ENCODE results near the gene MAD2L1. TPM values are rescaled to one million over a fixed set of nuclear protein-coding genes. Genes with fewer than 3 reads are reported as not detected.

The MAD2L1 gene
- total RNA-seq, 3 donors from 2014 or later, result 2.6 to 4.4 (median 3.2) TPM

DNA sequence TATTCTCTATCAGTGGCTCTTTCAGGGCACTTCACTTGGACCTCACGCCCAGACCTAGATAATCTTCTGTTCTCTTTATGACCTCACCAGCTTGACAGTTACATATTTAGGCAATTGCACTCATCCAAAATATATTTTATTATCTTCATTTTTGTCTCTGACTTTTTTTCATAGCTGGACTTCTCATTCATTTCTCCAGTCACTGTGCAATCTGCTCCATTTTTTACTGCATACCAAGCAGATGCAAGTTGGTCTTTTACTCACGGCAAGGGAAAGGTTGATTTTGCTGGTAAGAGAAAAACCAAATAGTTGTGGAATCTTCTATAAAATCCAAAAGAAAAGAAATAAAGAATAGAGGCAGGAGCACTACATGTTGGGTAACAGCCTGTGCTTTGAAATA is 31.7 kb downstream of the MAD2L1 start:
- Histone ChIP-seq H3K27me3 (no peaks in the 10 kb centered on the region), H3K4me1 (no peaks in the 10 kb centered on the region), H3K27ac (no peak overlapping the region), H3K4me3 (no peak overlapping the region), H3K36me3 (no peaks in the 10 kb centered on the region), H3K9me3 (no peaks in the 10 kb centered on the region)
- intact Hi-C loops (cut with DNase I; ENCODE audit: low total_unique reads), result no loop called here
- DNase-seq (ENCODE audit: low spot score in 2 of 2), result no peak
- TF ChIP-seq, protein P1, sequence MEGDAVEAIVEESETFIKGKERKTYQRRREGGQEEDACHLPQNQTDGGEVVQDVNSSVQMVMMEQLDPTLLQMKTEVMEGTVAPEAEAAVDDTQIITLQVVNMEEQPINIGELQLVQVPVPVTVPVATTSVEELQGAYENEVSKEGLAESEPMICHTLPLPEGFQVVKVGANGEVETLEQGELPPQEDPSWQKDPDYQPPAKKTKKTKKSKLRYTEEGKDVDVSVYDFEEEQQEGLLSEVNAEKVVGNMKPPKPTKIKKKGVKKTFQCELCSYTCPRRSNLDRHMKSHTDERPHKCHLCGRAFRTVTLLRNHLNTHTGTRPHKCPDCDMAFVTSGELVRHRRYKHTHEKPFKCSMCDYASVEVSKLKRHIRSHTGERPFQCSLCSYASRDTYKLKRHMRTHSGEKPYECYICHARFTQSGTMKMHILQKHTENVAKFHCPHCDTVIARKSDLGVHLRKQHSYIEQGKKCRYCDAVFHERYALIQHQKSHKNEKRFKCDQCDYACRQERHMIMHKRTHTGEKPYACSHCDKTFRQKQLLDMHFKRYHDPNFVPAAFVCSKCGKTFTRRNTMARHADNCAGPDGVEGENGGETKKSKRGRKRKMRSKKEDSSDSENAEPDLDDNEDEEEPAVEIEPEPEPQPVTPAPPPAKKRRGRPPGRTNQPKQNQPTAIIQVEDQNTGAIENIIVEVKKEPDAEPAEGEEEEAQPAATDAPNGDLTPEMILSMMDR (IDR thresholded peaks at IDR 0.05), result no peak
- TF ChIP-seq POLR2A (IDR thresholded peaks at IDR 0.05), result no peak
- TF ChIP-seq POLR2AphosphoS5 (IDR thresholded peaks at IDR 0.05), result no peak

DNA sequence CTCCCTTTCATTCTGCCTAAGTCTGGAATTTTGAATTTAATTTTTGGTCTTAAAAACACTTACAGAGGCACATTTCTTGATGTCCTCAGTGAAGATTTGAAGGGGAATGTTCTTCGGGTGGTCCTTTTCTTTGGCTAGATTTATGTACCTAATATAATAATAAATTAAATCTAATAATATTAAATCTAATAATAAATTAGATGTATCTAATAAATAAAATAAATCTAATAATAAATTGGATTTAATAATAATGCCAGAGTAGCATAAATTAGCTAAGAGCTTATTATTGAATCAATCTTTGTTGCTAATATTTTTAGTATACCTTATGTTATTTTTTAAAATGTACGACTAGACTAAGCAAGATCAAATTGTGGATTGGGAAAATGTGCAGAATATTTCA is 39.8 kb downstream of the MAD2L1 start:
- intact Hi-C loops (cut with DNase I; ENCODE audit: low total_unique reads), result no loop called here
- DNase-seq (ENCODE audit: low spot score in 2 of 2), result no peak
- no peaks in the 10 kb centered on the region for H3K36me3 ChIP-seq
- H3K4me1 ChIP-seq, result no peaks in the 10 kb centered on the region
- H3K9me3 ChIP-seq, result no peaks in the 10 kb centered on the region
- no peak overlapping the region for H3K4me3 ChIP-seq
- TF ChIP-seq, protein P1 (IDR thresholded peaks at IDR 0.05), result no peak
- no peak for TF ChIP-seq POLR2A (IDR thresholded peaks at IDR 0.05)
- no peak for TF ChIP-seq POLR2AphosphoS5 (IDR thresholded peaks at IDR 0.05)
- H3K27me3 ChIP-seq, result no peaks in the 10 kb centered on the region
- no peak overlapping the region for H3K27ac ChIP-seq

DNA sequence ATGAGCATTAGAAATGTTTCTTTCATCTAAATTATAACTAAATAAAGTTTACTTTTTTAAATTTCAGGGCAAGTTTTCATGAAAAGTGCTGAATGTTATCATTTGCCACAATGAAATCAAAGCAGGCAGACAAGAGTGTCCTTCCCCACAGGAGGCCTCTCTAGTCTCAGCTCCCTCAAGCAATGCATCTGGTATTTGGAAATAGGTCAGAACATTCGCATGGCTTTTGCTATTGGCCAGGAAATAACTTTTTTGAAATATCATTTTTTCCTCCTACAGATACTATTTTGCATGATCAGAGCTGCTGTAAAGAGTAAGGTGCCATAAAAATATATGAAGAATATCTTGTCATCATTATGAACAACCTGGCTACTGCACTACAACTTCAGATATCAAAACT is 41.1 kb downstream of the MAD2L1 start:
- no peaks in the 10 kb centered on the region for H3K36me3 ChIP-seq
- H3K4me3 ChIP-seq, result no peak overlapping the region
- intact Hi-C loops (cut with DNase I; ENCODE audit: low total_unique reads), result no loop called here
- no peaks in the 10 kb centered on the region for H3K4me1 ChIP-seq
- no peaks in the 10 kb centered on the region for H3K9me3 ChIP-seq
- no peak for DNase-seq (ENCODE audit: low spot score in 2 of 2)
- TF ChIP-seq, protein P1 (IDR thresholded peaks at IDR 0.05), result no peak
- TF ChIP-seq POLR2A (IDR thresholded peaks at IDR 0.05) (no peak), POLR2AphosphoS5 (IDR thresholded peaks at IDR 0.05) (no peak)
- H3K27me3 ChIP-seq, result no peaks in the 10 kb centered on the region
- H3K27ac ChIP-seq, result no peak overlapping the region

DNA sequence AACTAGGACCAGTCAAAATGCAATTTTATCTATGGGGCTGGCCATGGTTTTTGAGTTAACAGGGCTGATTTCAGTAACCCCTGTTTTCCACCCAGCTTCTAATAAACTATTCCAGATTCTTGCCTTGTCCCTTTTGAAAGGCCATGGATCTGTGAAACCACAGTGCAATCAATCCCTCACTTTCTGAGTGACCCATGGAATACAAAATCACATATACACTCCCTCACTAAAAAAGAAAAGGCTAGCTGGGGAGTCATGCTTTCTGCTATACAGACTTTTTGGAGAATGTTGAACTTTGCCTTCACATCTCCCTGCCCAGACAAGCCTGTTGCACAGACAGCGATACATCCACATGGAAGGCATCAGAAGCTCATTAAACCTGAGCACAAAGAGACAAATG is 47.9 kb downstream of the MAD2L1 start:
- H3K27ac ChIP-seq, result no peak overlapping the region
- no peaks in the 10 kb centered on the region for H3K27me3 ChIP-seq
- no peak for TF ChIP-seq POLR2A (IDR thresholded peaks at IDR 0.05)
- no peak for TF ChIP-seq POLR2AphosphoS5 (IDR thresholded peaks at IDR 0.05)
- TF ChIP-seq, protein P1 (IDR thresholded peaks at IDR 0.05), result no peak
- no peak overlapping the region for H3K4me3 ChIP-seq
- H3K9me3 ChIP-seq, result no peaks in the 10 kb centered on the region
- intact Hi-C loops (cut with DNase I; ENCODE audit: low total_unique reads), result no loop called here
- no peaks in the 10 kb centered on the region for H3K36me3 ChIP-seq
- DNase-seq (ENCODE audit: low spot score in 2 of 2), result no peak
- H3K4me1 ChIP-seq, result no peaks in the 10 kb centered on the region

DNA sequence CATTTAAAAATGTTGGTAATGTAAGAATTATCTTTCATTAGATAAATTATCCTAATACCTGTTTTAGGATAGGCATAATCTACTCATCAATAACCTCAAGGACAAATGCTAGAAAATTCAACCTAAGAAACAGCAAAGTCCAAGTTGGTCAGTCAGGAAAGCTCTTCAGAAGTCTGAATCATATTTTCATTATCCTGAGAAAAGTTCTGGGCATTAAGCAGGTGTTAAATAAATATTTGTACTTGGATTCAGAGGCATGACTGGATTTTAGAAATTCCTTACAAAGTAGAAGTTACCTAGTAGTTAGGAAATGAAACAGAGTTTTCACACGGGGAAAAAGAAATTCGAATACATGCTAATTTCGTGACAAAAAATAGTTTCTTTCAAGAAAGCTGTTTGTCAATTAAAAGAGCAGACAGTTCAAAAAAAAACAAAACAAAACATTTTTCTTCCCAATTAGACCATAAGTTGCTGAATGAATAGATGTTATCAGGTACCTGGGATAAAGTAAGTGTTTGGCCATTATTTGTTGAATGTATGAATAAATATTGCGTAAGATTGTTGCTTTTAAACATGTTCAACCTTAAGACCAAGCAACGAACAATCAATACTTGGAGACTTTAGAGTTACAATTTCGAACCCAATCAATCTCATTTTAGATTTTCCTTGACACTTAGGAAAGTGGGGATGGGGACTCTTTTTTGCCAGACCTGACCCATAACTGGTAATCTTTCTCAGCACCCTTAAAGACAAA is 48.5 kb downstream of the MAD2L1 start:
- H3K27ac ChIP-seq, result no peak overlapping the region
- H3K9me3 ChIP-seq, result no peaks in the 10 kb centered on the region
- no peak for DNase-seq (ENCODE audit: low spot score in 2 of 2)
- no peaks in the 10 kb centered on the region for H3K4me1 ChIP-seq
- H3K4me3 ChIP-seq, result no peak overlapping the region
- intact Hi-C loops (cut with DNase I; ENCODE audit: low total_unique reads), result no loop called here
- TF ChIP-seq, protein P1 (IDR thresholded peaks at IDR 0.05), result no peak
- TF ChIP-seq POLR2AphosphoS5 (IDR thresholded peaks at IDR 0.05) (no peak), POLR2A (IDR thresholded peaks at IDR 0.05) (no peak)
- H3K36me3 ChIP-seq, result no peaks in the 10 kb centered on the region
- H3K27me3 ChIP-seq, result no peaks in the 10 kb centered on the region
